ENCODE results near the gene CXCL8. TPM values are rescaled to one million over a fixed set of nuclear protein-coding genes. Genes with fewer than 3 reads are reported as not detected.

The CXCL8 gene
- total RNA-seq, 2 donors from 2014 or later, result 0.89 to 4.7 TPM

GRCh38 chr4:73743281-73743680, 2.9 kb downstream of the CXCL8 start:
- Histone ChIP-seq H3K36me3 (no peaks in the 10 kb centered on the region), H3K27ac (no peak overlapping the region), H3K4me3 (no peak overlapping the region), H3K4me1 (no peaks in the 10 kb centered on the region), H3K9ac (ENCODE audit: low read depth in 2 of 2, low read length in 2 of 2) (no peak overlapping the region), H3K27me3 (no peaks in the 10 kb centered on the region), H3K9me3 (no peaks in the 10 kb centered on the region)
- no peak for TF ChIP-seq CTCF (IDR thresholded peaks at IDR 0.05)
- no peak for DNase-seq
- intact Hi-C loops (cut with DNase I), result no loop called here

GRCh38 chr4:73743795-73744194, 3.4 kb downstream of the CXCL8 start:
- Histone ChIP-seq H3K4me1 (no peaks in the 10 kb centered on the region), H3K4me3 (no peak overlapping the region), H3K27me3 (no peaks in the 10 kb centered on the region), H3K27ac (no peak overlapping the region), H3K9me3 (no peaks in the 10 kb centered on the region), H3K9ac (ENCODE audit: low read depth in 2 of 2, low read length in 2 of 2) (no peak overlapping the region), H3K36me3 (no peaks in the 10 kb centered on the region)
- intact Hi-C loops (cut with DNase I), result no loop called here
- no peak for TF ChIP-seq CTCF (IDR thresholded peaks at IDR 0.05)
- no peak for DNase-seq

- H3K9me3 ChIP-seq, result no peaks in the 10 kb centered on the region
- no peaks in the 10 kb centered on the region for H3K4me1 ChIP-seq
- intact Hi-C loops (cut with DNase I), result no loop called here
- H3K4me3 ChIP-seq, result no peak overlapping the region
- no peak for DNase-seq
- H3K9ac ChIP-seq (ENCODE audit: low read depth in 2 of 2, low read length in 2 of 2), result no peak overlapping the region
- no peak overlapping the region for H3K27ac ChIP-seq
- TF ChIP-seq CTCF (IDR thresholded peaks at IDR 0.05), result no peak
- no peaks in the 10 kb centered on the region for H3K27me3 ChIP-seq
- no peaks in the 10 kb centered on the region for H3K36me3 ChIP-seq
These were observed 3.8 kb downstream of the CXCL8 start for GRCh38 chr4:73744203-73744602.

DNA sequence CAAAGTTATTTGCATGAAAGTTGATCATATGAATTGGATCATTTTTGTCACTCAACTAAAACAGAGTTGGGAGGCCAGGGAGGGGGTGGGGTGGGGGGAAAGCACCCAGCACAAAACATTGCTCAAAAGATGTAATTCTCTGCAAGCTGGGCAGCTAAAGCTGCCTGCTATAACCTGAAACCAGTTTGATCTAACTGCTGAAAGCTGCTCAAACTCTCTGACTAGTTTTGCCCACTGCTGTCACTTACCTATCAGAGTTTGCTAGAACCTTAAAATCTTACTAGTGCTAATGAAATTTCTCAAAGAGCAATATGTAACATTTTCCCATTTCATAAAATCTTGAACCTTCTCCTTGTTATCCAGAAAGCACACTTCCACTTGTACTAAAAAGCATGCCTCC, 10.4 kb downstream of the CXCL8 start:
- Histone ChIP-seq H3K36me3 (no peaks in the 10 kb centered on the region), H3K27ac (no peak overlapping the region), H3K9me3 (no peaks in the 10 kb centered on the region), H3K4me3 (no peak overlapping the region), H3K27me3 (no peaks in the 10 kb centered on the region), H3K9ac (ENCODE audit: low read depth in 2 of 2, low read length in 2 of 2) (no peak overlapping the region), H3K4me1 (no peaks in the 10 kb centered on the region)
- no peak for TF ChIP-seq CTCF (IDR thresholded peaks at IDR 0.05)
- DNase-seq, result no peak
- intact Hi-C loops (cut with DNase I), result no loop called here

GRCh38 chr4:73751166-73751565, 10.8 kb downstream of the CXCL8 start:
- DNase-seq, result no peak
- TF ChIP-seq CTCF (IDR thresholded peaks at IDR 0.05), result no peak
- no peak overlapping the region for H3K9ac ChIP-seq (ENCODE audit: low read depth in 2 of 2, low read length in 2 of 2)
- no peak overlapping the region for H3K4me3 ChIP-seq
- no peaks in the 10 kb centered on the region for H3K9me3 ChIP-seq
- no peaks in the 10 kb centered on the region for H3K27me3 ChIP-seq
- no peak overlapping the region for H3K27ac ChIP-seq
- intact Hi-C loops (cut with DNase I), result no loop called here
- no peaks in the 10 kb centered on the region for H3K36me3 ChIP-seq
- no peaks in the 10 kb centered on the region for H3K4me1 ChIP-seq

- Histone ChIP-seq H3K4me3 (no peak overlapping the region), H3K36me3 (no peaks in the 10 kb centered on the region), H3K27ac (no peak overlapping the region), H3K4me1 (no peaks in the 10 kb centered on the region), H3K9me3 (no peaks in the 10 kb centered on the region), H3K27me3 (no peaks in the 10 kb centered on the region), H3K9ac (ENCODE audit: low read depth in 2 of 2, low read length in 2 of 2) (no peak overlapping the region)
- no peak for TF ChIP-seq CTCF (IDR thresholded peaks at IDR 0.05)
- no peak for DNase-seq
- intact Hi-C loops (cut with DNase I), result no loop called here
These were observed 11.5 kb downstream of the CXCL8 start for GRCh38 chr4:73751830-73752229.

All from colonic mucosa (tissue), 4 donors.